ENCODE data around the gene CCL22.
"Not testable (repeated sequence)": the region's sequence is repeated elsewhere in the genome, so short reads cannot be mapped to it uniquely, and the experiment has no call there.

The CCL22 gene

DNA sequence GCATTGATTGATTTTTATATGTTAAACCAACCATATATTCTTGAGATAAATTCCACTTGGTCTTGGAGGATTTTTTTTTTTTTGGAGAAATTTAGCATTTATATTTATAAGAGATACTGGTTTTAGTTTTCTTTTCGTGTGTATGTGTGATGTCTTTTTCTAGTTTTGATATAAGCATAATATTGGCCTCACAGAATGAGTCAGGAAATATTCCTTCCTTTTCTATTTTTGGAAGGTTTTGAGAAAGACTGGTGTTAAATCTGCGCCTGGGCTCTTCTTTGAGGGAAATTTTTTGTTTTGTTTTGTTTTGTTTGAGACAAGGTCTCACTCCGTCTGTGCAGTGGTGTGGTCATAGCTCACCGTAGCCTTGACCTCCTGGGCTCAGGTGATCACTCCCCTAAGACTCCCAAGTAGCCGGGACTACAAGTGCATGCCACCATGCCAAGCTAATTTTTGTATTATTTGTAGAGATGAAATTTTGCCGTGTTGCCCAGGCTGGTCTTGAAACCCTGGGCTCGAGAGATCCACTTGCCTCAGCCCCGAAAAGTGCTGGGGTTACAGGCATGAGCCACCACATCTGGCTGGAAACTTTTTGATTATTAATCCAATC lies 28.8 kb upstream of the CCL22 start:
- H3K4me3 ChIP-seq (ENCODE audit: low read depth, low read length) = no peak overlapping the region

DNA sequence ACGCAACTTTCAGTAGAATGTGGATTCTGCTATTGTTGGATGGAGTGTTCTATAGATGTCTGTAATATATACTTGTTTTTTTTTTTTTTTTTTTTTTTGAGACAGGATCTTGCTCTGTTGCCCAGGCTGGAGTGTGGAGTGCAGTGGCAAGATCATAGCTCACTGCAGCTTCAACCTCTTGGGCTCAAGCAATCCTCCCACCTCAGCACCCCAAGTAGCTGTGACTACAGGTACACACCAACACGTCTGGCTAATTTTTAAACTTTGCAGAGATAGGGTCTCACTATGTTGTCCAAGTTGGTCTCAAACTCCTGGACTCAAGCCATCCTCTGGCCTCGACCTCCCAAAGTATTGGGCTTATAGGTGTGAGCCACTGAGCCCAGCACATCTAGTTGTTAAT lies 27.2 kb upstream of the CCL22 start:
- Histone ChIP-seq H3K36me3 (ENCODE audit: control insufficient read depth, insufficient read depth, low read length) (no peaks in the 10 kb centered on the region), H3K9me3 (ENCODE audit: control insufficient read depth, insufficient read depth, low read length) (no peaks in the 10 kb centered on the region), H3K4me1 (ENCODE audit: control insufficient read depth, insufficient read depth, low read length) (no peaks in the 10 kb centered on the region), H3K9ac (ENCODE audit: low read depth, low read length) (no peak overlapping the region), H3K4me3 (ENCODE audit: low read depth, low read length) (no peak overlapping the region), H3K27me3 (ENCODE audit: control insufficient read depth, insufficient read depth, low read length) (no peaks in the 10 kb centered on the region; the same call in 1 of the 2 replicates), H3K27ac (ENCODE audit: low read depth, low read length) (no peak overlapping the region)

More for the DNA sequence above, 28.8 kb upstream of the CCL22 start:
- Histone ChIP-seq H3K4me1 (ENCODE audit: control insufficient read depth, insufficient read depth, low read length) (no peaks in the 10 kb centered on the region), H3K9ac (ENCODE audit: low read depth, low read length) (no peak overlapping the region), H3K27ac (ENCODE audit: low read depth, low read length) (no peak overlapping the region), H3K27me3 (ENCODE audit: control insufficient read depth, insufficient read depth, low read length) (no peaks in the 10 kb centered on the region; the same call in 1 of the 2 replicates), H3K36me3 (ENCODE audit: control insufficient read depth, insufficient read depth, low read length) (no peaks in the 10 kb centered on the region), H3K9me3 (ENCODE audit: control insufficient read depth, insufficient read depth, low read length) (no peaks in the 10 kb centered on the region)

DNA sequence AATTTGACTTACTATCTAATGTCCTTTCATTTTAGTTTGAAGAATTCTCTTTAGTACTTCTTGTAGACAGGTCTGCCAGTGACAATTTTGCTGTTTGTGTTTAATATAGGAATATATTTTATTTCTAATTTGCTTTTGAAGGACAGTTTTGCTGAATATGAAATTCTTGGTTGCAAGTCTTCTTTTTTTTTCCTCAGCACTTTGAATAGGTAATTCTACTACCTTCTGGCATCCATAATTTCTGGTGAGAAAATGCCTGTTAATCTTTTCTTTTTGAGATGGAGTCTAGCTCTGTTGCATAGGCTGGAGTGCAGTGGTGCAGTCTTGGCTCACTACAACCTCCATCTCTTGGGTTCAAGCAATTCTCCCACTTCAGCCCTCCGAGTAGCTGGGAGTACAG lies 25.2 kb upstream of the CCL22 start:
- Histone ChIP-seq H3K9me3 (ENCODE audit: control insufficient read depth, insufficient read depth, low read length) (no peaks in the 10 kb centered on the region), H3K27ac (ENCODE audit: low read depth, low read length) (no peak overlapping the region), H3K4me3 (ENCODE audit: low read depth, low read length) (no peak overlapping the region), H3K27me3 (ENCODE audit: control insufficient read depth, insufficient read depth, low read length) (no peaks in the 10 kb centered on the region; the same call in 1 of the 2 replicates), H3K36me3 (ENCODE audit: control insufficient read depth, insufficient read depth, low read length) (no peaks in the 10 kb centered on the region), H3K9ac (ENCODE audit: low read depth, low read length) (no peak overlapping the region), H3K4me1 (ENCODE audit: control insufficient read depth, insufficient read depth, low read length) (no peaks in the 10 kb centered on the region)

DNA sequence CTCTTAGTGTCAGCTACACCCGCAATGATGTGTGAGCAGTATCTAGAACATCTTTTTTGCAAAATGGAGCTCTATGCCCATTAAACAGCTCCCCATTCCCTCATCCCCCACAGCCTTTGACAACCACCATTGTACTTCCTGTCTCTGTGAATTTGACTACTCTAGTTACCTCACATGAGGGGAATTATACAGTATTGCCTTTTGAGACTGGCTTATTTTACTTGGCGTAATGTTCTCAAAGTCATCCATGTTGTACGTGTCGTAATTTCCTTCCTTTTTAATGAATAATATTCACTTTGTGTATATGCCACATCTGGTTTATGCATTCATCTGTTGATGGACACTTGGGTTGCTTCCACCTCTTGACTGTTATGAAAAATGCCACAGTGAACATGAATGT lies 23.2 kb upstream of the CCL22 start:
- no peak overlapping the region for H3K27ac ChIP-seq (ENCODE audit: low read depth, low read length)
- no peaks in the 10 kb centered on the region for H3K4me1 ChIP-seq (ENCODE audit: control insufficient read depth, insufficient read depth, low read length)
- no peaks in the 10 kb centered on the region for H3K36me3 ChIP-seq (ENCODE audit: control insufficient read depth, insufficient read depth, low read length)
- no peak overlapping the region for H3K9ac ChIP-seq (ENCODE audit: low read depth, low read length)
- H3K27me3 ChIP-seq (ENCODE audit: control insufficient read depth, insufficient read depth, low read length) = no peaks in the 10 kb centered on the region; the same call in 1 of the 2 replicates
- no peaks in the 10 kb centered on the region for H3K9me3 ChIP-seq (ENCODE audit: control insufficient read depth, insufficient read depth, low read length)
- H3K4me3 ChIP-seq (ENCODE audit: low read depth, low read length) = no peak overlapping the region

DNA sequence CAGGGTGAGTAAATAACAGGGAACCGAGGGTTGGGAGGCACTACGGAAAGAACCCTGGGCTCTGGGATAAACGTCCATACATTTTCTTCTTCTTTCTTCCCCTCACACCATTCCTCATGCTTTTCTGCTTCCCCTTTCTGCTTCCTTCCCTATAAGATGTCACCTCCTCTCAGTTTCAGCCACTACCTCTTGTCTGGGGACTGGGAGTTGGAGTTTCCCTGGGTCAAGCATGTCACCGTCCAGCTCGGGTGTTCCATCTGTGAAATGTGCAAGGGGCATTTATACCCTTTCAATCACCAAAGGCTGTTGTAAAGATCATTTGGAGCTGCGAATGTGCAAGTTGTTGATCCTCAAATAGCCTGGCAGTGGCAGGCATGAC lies 17.5 kb upstream of the CCL22 start:
- no peak overlapping the region for H3K27ac ChIP-seq (ENCODE audit: low read depth, low read length)
- H3K9ac ChIP-seq (ENCODE audit: low read depth, low read length) = no peak overlapping the region

DNA sequence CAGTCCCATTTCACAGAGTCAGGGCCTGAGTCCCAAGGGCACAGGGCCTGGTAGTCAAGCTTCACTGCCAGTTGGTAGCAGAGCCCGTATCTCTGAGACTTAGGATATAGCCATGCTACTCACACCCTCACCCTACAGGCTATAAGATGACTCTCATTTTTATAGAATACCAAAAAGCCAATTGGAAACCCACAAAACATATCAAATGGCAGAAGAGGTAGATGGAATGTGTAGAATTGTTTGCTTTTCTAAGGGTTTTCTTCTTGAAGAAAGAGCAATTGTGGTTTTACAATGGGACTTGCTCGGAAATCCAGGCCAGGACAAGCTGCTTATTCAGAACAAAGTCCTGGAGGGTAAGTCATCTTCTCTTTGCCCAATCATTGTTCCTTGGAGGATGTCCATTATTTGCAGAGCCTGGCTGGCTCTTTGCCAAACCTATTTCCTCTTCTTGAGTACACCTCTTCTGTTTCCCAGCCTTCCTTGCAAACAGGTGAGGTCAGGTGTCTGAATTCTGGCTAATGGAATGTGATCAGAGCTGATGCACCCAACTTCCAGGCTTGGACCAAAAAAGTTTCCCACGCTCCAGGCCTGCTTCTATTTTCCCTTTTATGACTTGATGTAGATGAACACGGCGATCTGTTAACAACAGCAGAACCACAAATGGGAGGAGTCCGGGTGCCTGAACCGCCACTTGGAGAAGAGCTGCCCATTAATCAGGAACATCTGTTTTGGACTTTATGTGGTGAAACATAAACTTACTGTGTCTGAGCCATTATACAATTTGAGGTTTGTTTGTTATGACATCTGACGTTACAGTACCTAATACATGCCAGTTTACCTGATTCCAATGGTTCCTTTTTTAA lies 16.9 kb upstream of the CCL22 start:
- H3K9ac ChIP-seq (ENCODE audit: low read depth, low read length) = no peak overlapping the region
- H3K27me3 ChIP-seq (ENCODE audit: control insufficient read depth, insufficient read depth, low read length) = no peaks in the 10 kb centered on the region
- no peaks in the 10 kb centered on the region for H3K4me1 ChIP-seq (ENCODE audit: control insufficient read depth, insufficient read depth, low read length)
- H3K36me3 ChIP-seq (ENCODE audit: control insufficient read depth, insufficient read depth, low read length) = no peaks in the 10 kb centered on the region
- H3K4me3 ChIP-seq (ENCODE audit: low read depth, low read length) = no peak overlapping the region
- H3K9me3 ChIP-seq (ENCODE audit: control insufficient read depth, insufficient read depth, low read length) = no peaks in the 10 kb centered on the region
- H3K27ac ChIP-seq (ENCODE audit: low read depth, low read length) = no peak overlapping the region

More for the DNA sequence above, 17.5 kb upstream of the CCL22 start:
- Histone ChIP-seq H3K4me1 (ENCODE audit: control insufficient read depth, insufficient read depth, low read length) (no peaks in the 10 kb centered on the region), H3K36me3 (ENCODE audit: control insufficient read depth, insufficient read depth, low read length) (no peaks in the 10 kb centered on the region), H3K27me3 (ENCODE audit: control insufficient read depth, insufficient read depth, low read length) (no peaks in the 10 kb centered on the region), H3K4me3 (ENCODE audit: low read depth, low read length) (no peak overlapping the region), H3K9me3 (ENCODE audit: control insufficient read depth, insufficient read depth, low read length) (no peaks in the 10 kb centered on the region)

DNA sequence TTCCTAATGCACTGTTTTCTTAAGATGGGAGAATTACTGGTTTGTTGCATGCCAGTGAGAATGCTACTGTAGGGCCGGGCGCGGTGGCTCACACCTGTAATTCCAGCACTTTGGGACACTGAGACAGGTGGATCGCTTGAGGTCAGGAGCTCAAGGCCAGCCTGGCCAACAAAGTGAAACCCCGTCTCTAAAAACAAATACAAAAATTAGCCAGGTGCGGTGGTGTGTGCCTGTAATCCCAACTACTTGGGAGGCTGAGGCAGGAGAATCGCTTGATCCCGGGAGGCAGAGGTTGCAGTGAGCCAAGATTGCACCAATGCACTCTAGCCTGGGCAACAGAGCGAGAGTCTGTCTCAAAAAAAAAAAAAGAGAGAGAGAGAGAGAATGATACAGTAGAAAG lies 16.0 kb upstream of the CCL22 start:
- not testable (repeated sequence) for H3K9ac ChIP-seq (ENCODE audit: low read depth, low read length); H3K36me3 ChIP-seq (ENCODE audit: control insufficient read depth, insufficient read depth, low read length); H3K4me3 ChIP-seq (ENCODE audit: low read depth, low read length); H3K4me1 ChIP-seq (ENCODE audit: control insufficient read depth, insufficient read depth, low read length); H3K27ac ChIP-seq (ENCODE audit: low read depth, low read length); H3K27me3 ChIP-seq (ENCODE audit: control insufficient read depth, insufficient read depth, low read length); H3K9me3 ChIP-seq (ENCODE audit: control insufficient read depth, insufficient read depth, low read length)

DNA sequence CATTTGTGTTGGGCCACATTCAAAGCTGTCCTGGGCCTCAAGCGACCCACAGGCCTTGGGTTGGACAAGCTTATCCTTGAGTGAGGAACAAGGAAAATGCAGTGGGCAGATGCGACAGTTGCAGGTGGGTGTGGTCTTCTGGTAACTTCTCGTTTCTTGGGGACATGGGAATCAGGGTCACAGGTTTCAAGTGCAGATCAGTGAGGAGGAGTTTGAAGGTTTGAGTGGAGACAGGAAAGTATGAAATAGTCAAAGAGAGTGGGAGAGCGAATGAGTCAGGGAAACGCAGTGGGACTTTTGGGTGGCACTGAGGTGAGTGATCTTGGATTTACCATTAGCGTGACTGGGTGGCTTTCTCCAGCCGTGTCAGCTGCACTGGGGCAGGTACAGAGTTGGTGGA lies 15.4 kb upstream of the CCL22 start:
- H3K4me1 ChIP-seq (ENCODE audit: control insufficient read depth, insufficient read depth, low read length) = no peaks in the 10 kb centered on the region
- no peaks in the 10 kb centered on the region for H3K27me3 ChIP-seq (ENCODE audit: control insufficient read depth, insufficient read depth, low read length)
- no peak overlapping the region for H3K4me3 ChIP-seq (ENCODE audit: low read depth, low read length)
- H3K36me3 ChIP-seq (ENCODE audit: control insufficient read depth, insufficient read depth, low read length) = no peaks in the 10 kb centered on the region
- no peak overlapping the region for H3K9ac ChIP-seq (ENCODE audit: low read depth, low read length)
- H3K27ac ChIP-seq (ENCODE audit: low read depth, low read length) = no peak overlapping the region
- H3K9me3 ChIP-seq (ENCODE audit: control insufficient read depth, insufficient read depth, low read length) = no peaks in the 10 kb centered on the region

DNA sequence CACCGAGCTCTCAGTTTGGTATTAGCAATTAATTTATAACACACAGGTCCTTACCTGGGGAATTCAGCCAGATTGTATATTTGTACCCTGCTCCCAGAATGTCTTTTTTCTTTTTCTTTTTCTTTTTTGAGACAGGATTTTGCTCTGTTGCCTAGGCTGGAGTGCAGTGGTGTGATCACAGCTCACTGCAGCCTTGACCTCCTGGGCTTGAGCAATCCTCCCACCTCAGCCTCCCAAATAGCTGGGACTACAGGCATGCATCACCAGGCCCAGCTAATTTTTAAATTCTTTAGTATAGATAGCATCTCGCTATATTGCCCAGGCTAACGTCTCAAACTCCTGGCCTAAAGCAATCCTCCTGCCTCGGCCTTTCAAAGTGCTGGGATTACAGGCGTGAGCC lies 14.5 kb upstream of the CCL22 start:
- not testable (repeated sequence) for H3K4me3 ChIP-seq (ENCODE audit: low read depth, low read length); H3K4me1 ChIP-seq (ENCODE audit: control insufficient read depth, insufficient read depth, low read length); H3K9me3 ChIP-seq (ENCODE audit: control insufficient read depth, insufficient read depth, low read length); H3K36me3 ChIP-seq (ENCODE audit: control insufficient read depth, insufficient read depth, low read length); H3K27me3 ChIP-seq (ENCODE audit: control insufficient read depth, insufficient read depth, low read length); H3K9ac ChIP-seq (ENCODE audit: low read depth, low read length); H3K27ac ChIP-seq (ENCODE audit: low read depth, low read length)

DNA sequence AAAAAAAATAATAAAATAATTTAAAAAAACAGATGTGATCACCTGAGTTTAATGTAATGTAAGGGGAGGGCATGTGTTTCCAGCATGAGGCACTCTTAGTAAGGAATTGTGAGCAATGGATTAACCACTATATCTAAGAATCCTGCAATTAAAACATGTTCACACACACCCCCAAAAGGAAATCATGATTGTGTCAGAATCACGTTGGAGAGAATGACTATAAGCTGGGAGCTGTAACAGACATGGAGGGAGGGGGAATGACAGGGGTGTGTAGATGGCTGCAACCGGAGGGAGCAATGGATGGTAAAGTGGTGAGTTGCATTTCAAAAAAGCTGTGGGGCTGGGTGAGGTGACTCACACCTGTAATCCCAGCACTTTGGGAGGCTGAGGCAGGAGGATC lies 13.6 kb upstream of the CCL22 start:
- no peaks in the 10 kb centered on the region for H3K9me3 ChIP-seq (ENCODE audit: control insufficient read depth, insufficient read depth, low read length)
- no peaks in the 10 kb centered on the region for H3K36me3 ChIP-seq (ENCODE audit: control insufficient read depth, insufficient read depth, low read length)
- no peaks in the 10 kb centered on the region for H3K4me1 ChIP-seq (ENCODE audit: control insufficient read depth, insufficient read depth, low read length)
- no peak overlapping the region for H3K4me3 ChIP-seq (ENCODE audit: low read depth, low read length)
- H3K27ac ChIP-seq (ENCODE audit: low read depth, low read length) = no peak overlapping the region
- no peaks in the 10 kb centered on the region for H3K27me3 ChIP-seq (ENCODE audit: control insufficient read depth, insufficient read depth, low read length)
- no peak overlapping the region for H3K9ac ChIP-seq (ENCODE audit: low read depth, low read length)

DNA sequence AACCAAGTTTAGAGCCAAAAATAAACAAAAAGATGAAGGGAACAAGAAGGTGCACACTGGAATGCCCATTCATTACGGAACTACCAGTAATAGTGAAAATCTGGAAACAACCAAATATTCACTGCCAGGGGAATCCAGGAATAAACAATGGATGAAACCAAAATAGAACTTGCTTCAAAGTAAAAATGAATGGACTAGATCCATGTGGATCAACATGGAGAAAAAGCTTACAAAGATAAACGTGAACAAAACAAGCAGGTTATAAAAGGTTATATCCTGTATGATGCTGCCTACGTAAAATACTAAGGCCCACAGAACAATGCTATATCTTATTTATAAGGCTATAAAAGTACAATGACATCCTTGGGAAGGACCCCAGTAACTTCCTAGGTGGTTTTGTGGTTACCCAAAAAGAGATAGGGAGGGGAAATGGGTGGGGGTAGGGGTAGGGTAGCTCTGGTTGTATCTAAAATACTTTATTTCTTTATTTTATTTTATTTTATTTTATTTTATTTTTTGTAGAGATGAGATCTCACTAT lies 12.8 kb upstream of the CCL22 start:
- Histone ChIP-seq H3K9me3 (ENCODE audit: control insufficient read depth, insufficient read depth, low read length) (no peaks in the 10 kb centered on the region), H3K36me3 (ENCODE audit: control insufficient read depth, insufficient read depth, low read length) (no peaks in the 10 kb centered on the region), H3K9ac (ENCODE audit: low read depth, low read length) (no peak overlapping the region), H3K4me1 (ENCODE audit: control insufficient read depth, insufficient read depth, low read length) (no peaks in the 10 kb centered on the region), H3K27me3 (ENCODE audit: control insufficient read depth, insufficient read depth, low read length) (no peaks in the 10 kb centered on the region), H3K27ac (ENCODE audit: low read depth, low read length) (no peak overlapping the region), H3K4me3 (ENCODE audit: low read depth, low read length) (no peak overlapping the region)

All from HUES48 (cell line).